ENCODE results near the gene IGFBP2. TPM values are rescaled to one million over a fixed set of nuclear protein-coding genes. Genes with fewer than 3 reads are reported as not detected.

Gene IGFBP2
- total and polyA plus RNA-seq, 4 donors = 88.8 to 1,119 (median 352) TPM

DNA sequence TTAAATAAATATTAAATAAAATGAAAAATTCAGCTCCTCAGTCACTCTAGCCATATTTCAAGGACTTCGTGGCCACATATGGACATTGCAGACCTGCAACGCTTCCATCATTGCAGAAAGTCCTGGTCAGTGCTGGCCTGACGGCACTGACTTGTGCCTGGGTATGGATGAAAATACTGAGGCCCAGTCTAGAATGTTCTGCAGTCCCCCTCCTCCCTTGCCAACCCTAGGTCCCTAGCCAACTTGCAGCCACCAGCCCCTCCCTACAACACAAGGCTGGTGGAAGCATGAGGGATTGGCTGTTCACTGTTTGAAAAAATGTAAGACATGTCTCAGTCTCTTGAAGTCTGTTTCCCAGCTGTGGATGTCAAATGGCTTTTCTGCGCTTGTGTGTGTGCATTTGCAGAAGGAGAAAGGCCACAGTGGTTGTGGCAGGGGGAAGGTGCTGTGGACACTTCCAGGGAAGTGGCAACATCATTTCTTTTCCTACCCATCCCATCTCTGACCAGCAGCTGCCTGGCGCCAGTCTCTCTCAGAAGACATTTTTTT is 52.2 kb downstream of the IGFBP2 start:
- Histone ChIP-seq H3K9me3 (ENCODE audit: control insufficient read depth in 4 of 4, low read length in 3 of 4) (no peaks in the 10 kb centered on the region), H3K27me3 (ENCODE audit: control insufficient read depth in 4 of 4, insufficient read depth in 4 of 4, low read length in 3 of 4) (no peaks in the 10 kb centered on the region), H3K4me1 (ENCODE audit: control insufficient read depth in 4 of 4, insufficient read depth in 4 of 4, low read length in 3 of 4) (peaks cover 0 to 2% (median 0%) of the 10 kb centered on the region in 4 donors), H3K27ac (ENCODE audit: low read depth in 1 of 2, low read length in 2 of 2) (no peak overlapping the region), H3K9ac (ENCODE audit: low read depth in 1 of 2, low read length in 2 of 2) (no peak overlapping the region), H3K36me3 (ENCODE audit: control insufficient read depth in 4 of 4, insufficient read depth in 3 of 4, low read depth in 1 of 4, low read length in 3 of 4) (no peaks in the 10 kb centered on the region), H3K4me3 (ENCODE audit: low read depth in 1 of 3, low read length in 3 of 3) (no peak overlapping the region)
- 94% methylated on average over 5 of the region's 5 CpGs for WGBS
- DNase-seq (ENCODE audit: low spot score) = no peak
- TF ChIP-seq SP1 (IDR thresholded peaks at IDR 0.05) (no peak), HNF4A (conservative IDR thresholded peaks at IDR 0.05) (no peak), FOXA1 (IDR thresholded peaks at IDR 0.05) (no peak), FOXA2 (IDR thresholded peaks at IDR 0.05) (no peak), EGR1 (IDR thresholded peaks at IDR 0.05; ENCODE audit: low read depth in 2 of 2) (no peak), YY1 (IDR thresholded peaks at IDR 0.05) (no peak), HNF4G (IDR thresholded peaks at IDR 0.05) (no peak), RAD21 (IDR thresholded peaks at IDR 0.05) (no peak), RXRA (IDR thresholded peaks at IDR 0.05) (no peak), JUND (IDR thresholded peaks at IDR 0.05) (no peak), NR2F2 (IDR thresholded peaks at IDR 0.05) (no peak), TAF1 (conservative IDR thresholded peaks at IDR 0.05) (no peak), GABPA (IDR thresholded peaks at IDR 0.05 in 1 of 2, conservative IDR thresholded peaks at IDR 0.05 in 1 of 2) (no peak)
- TF ChIP-seq, protein P1, sequence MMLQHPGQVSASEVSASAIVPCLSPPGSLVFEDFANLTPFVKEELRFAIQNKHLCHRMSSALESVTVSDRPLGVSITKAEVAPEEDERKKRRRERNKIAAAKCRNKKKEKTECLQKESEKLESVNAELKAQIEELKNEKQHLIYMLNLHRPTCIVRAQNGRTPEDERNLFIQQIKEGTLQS (IDR thresholded peaks at IDR 0.05) = no peak
- TF ChIP-seq, protein P2, sequence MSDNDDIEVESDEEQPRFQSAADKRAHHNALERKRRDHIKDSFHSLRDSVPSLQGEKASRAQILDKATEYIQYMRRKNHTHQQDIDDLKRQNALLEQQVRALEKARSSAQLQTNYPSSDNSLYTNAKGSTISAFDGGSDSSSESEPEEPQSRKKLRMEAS (IDR thresholded peaks at IDR 0.05) = no peak
- TF ChIP-seq, protein P3, sequence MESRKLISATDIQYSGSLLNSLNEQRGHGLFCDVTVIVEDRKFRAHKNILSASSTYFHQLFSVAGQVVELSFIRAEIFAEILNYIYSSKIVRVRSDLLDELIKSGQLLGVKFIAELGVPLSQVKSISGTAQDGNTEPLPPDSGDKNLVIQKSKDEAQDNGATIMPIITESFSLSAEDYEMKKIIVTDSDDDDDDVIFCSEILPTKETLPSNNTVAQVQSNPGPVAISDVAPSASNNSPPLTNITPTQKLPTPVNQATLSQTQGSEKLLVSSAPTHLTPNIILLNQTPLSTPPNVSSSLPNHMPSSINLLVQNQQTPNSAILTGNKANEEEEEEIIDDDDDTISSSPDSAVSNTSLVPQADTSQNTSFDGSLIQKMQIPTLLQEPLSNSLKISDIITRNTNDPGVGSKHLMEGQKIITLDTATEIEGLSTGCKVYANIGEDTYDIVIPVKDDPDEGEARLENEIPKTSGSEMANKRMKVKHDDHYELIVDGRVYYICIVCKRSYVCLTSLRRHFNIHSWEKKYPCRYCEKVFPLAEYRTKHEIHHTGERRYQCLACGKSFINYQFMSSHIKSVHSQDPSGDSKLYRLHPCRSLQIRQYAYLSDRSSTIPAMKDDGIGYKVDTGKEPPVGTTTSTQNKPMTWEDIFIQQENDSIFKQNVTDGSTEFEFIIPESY (IDR thresholded peaks at IDR 0.05) = no peak
- TF ChIP-seq, protein P4, sequence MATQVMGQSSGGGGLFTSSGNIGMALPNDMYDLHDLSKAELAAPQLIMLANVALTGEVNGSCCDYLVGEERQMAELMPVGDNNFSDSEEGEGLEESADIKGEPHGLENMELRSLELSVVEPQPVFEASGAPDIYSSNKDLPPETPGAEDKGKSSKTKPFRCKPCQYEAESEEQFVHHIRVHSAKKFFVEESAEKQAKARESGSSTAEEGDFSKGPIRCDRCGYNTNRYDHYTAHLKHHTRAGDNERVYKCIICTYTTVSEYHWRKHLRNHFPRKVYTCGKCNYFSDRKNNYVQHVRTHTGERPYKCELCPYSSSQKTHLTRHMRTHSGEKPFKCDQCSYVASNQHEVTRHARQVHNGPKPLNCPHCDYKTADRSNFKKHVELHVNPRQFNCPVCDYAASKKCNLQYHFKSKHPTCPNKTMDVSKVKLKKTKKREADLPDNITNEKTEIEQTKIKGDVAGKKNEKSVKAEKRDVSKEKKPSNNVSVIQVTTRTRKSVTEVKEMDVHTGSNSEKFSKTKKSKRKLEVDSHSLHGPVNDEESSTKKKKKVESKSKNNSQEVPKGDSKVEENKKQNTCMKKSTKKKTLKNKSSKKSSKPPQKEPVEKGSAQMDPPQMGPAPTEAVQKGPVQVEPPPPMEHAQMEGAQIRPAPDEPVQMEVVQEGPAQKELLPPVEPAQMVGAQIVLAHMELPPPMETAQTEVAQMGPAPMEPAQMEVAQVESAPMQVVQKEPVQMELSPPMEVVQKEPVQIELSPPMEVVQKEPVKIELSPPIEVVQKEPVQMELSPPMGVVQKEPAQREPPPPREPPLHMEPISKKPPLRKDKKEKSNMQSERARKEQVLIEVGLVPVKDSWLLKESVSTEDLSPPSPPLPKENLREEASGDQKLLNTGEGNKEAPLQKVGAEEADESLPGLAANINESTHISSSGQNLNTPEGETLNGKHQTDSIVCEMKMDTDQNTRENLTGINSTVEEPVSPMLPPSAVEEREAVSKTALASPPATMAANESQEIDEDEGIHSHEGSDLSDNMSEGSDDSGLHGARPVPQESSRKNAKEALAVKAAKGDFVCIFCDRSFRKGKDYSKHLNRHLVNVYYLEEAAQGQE (IDR thresholded peaks at IDR 0.05) = no peak
- TF ChIP-seq, protein P5, sequence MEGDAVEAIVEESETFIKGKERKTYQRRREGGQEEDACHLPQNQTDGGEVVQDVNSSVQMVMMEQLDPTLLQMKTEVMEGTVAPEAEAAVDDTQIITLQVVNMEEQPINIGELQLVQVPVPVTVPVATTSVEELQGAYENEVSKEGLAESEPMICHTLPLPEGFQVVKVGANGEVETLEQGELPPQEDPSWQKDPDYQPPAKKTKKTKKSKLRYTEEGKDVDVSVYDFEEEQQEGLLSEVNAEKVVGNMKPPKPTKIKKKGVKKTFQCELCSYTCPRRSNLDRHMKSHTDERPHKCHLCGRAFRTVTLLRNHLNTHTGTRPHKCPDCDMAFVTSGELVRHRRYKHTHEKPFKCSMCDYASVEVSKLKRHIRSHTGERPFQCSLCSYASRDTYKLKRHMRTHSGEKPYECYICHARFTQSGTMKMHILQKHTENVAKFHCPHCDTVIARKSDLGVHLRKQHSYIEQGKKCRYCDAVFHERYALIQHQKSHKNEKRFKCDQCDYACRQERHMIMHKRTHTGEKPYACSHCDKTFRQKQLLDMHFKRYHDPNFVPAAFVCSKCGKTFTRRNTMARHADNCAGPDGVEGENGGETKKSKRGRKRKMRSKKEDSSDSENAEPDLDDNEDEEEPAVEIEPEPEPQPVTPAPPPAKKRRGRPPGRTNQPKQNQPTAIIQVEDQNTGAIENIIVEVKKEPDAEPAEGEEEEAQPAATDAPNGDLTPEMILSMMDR (IDR thresholded peaks at IDR 0.05; ENCODE audit: low read depth, low read length, missing input control) = no peak
